ENCODE measurements around the gene TK2.
A peak's percentile ranks its signal among the peaks of the same experiment; 100 is the strongest.
"Not testable (repeated sequence)": the region's sequence is repeated elsewhere in the genome, so short reads cannot be mapped to it uniquely, and the experiment has no call there.

Gene TK2

DNA sequence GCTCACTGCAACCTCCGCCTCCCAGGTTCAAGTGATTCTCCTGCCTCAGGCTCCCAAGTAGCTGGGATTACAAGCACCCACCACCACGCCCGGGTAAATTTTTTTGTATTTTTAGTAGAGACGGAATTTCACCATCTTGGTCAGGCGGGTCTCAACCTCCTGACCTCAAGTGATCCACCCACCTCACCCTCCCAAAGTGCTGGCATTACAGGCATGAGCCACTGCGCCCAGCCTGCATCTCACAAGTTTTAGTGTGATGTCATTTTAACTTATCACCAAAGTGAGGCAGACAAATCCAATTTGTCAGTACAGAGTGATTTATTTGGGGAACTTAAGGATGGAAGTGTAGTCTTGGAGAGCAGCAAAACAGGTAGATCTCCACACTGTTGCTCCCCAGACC is 83.3 kb downstream of the TK2 start:
- not testable (repeated sequence) for DNase-seq (ENCODE audit: low spot score)

DNA sequence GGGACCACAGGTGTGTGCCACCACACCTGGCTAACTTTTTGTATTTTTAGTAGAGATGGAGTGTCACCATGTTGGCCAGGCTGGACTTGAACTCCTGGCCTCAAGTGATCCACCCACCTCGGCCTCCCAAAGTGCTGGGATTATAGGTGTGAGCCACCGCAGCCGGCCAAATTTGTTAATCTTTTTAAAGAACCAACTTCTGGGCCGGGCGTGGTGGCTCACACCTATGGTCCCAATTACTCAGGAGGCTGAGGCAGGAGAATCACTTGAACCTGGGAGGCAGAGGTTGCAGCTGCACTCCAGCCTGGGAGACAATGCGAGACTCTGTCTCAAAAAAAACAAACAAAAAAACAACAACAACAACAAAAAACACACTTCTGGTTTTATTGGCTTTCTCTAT is 84.0 kb downstream of the TK2 start:
- not testable (repeated sequence) for DNase-seq (ENCODE audit: low spot score)

DNA sequence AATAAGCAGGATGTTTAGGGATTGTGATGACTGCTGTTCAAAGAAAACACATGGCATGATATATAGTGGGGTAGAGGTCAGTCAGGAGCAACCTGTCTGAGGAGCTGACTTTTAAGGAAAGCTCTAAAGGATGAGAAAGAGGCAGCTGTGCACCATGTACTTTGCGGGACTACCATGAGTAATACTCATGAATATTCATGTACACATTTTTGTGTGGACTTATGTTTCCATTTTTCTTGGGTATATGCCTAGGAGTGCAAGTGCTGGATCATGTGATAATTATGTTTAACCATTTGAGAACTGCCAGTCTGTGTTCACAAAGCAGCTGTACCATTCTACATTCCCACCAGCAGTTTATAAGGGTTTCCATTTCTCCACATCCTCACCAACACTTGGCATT is 87.0 kb downstream of the TK2 start:
- DNase-seq (ENCODE audit: low spot score): peak; percentile 22

DNA sequence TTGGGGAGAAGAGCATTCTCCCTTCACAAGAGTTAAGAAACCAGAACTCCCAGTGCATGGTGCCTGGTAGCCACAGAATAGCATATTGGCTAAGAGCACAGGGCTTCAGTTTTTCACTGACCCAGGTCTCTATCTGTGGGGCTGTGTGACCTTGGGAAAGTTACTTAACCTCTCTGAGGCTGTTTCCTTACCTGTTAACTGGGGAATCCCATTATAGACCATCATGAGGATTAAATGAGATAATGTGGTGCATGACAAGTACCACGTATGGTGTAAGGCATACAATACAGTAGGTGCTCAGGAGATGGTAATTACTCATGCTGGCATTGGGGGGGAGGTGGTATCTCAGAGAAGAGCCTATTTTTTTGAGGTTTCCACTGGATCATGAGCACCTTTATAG is 89.2 kb downstream of the TK2 start:
- DNase-seq (ENCODE audit: low spot score): no peak

DNA sequence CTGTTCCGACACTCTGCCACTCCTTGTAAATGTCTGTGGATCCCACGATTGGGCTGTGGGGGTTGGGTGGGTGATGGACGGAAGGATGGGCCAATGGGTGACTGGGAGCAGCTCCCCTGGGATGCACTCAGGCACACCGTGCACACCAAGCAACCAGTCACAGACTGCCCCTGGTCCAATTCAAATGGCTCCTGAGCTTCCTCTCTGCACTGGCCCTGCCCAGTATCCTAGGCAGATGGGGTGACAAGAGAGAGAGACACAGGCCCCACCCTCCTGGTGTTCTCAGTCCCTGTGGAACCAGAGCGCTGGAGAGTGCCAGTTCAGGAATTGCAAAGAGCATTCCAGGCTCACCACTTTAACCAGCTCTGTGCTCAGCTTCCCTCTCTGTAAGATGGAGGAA is 90.0 kb downstream of the TK2 start:
- DNase-seq (ENCODE audit: low spot score): no peak

DNA sequence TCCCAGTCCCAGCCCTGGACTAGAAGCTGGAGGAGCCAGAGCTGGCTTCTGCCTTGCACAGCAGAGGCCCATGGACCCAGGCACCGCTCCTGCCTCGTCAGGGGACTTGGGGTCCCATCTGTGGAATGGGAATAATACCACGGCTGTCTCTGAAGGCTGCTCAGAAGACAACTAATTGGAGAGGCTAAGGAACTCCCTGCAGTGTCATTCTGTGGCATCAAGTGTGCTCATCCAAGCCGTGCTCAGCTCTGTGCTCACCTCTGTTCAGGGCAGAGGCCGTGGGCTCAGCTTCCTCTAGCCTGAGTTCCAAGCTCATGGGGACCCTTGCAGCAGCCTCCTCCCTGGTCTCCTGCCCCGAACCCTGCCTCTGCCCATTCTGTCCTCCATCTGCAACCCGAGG is 91.1 kb downstream of the TK2 start:
- DNase-seq (ENCODE audit: low spot score): no peak

DNA sequence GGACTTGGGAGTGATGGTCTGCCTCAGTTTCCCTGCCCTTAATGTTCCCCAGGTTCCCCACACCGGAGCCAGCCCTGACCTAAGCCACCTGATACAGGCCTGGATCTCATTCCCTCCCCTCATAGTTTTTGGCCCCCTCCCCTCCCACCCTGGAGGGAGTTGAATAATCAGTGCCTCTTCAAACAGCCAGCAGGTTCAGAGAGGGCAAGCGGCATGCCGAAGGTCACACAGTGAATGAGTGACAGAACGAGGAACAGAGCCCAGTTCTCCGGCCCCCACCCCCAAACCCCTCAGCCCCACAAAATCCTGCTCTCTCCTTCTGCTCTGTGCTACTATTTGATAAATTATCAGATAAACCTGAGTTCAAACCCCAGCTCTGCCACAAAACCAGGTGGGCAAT is 91.6 kb downstream of the TK2 start:
- no peak for DNase-seq (ENCODE audit: low spot score)
